OCI-LY7 (cell line): ENCODE results near the gene CAVIN3. TPM values are rescaled to one million over a fixed set of nuclear protein-coding genes. Genes with fewer than 3 reads are reported as not detected.

Source experiments
- BruUV-seq: library from RNA; stranded (reverse); fragments of 400-500 nt; replicated peaks from 2 replicates; lab custom pipeline; 2021; lab: Mats Ljungman, UMichigan
- CTCF ChIA-PET: fragments of 300-600 bp; sonication (Branson Sonifier 250); formaldehyde crosslinking; loops from one replicate; lab custom pipeline; 2022; ENCODE audit warnings: antibody characterized with exemption; ENCODE audit not compliant: unreplicated experiment; lab: Charles Lee
- POLR2A ChIA-PET: fragments of 300-600 bp; sonication (Branson Sonifier 250); formaldehyde crosslinking; loops from one replicate; lab custom pipeline; 2022; ENCODE audit warnings: antibody characterized with exemption; lab: Charles Lee
- DNase-seq: peaks from one replicate; pipeline ENCODE4 v3.0.0-alpha.2; 2015; ENCODE audit warnings: low spot score
- H2AFZ ChIP-seq: fragments of 200-600 bp; sonication (generic), shearing (Covaris generic); 2 replicates; pipeline ENCODE4 v1.6.1; 2014; ENCODE audit warnings: mild to moderate bottlenecking, antibody characterized with exemption, low read length, moderate library complexity
- H3K27ac ChIP-seq: fragments of 200-600 bp; sonication (generic); 2 replicates; pipeline ENCODE4 v1.5.1; 2014; ENCODE audit warnings: mixed run types, low read depth, mild to moderate bottlenecking, moderate library complexity, low read length, inconsistent platforms; ENCODE audit not compliant: poor library complexity, severe bottlenecking
- H3K36me3 ChIP-seq: fragments of 200-600 bp; sonication (generic); 2 replicates; pipeline ENCODE4 v1.6.1; 2014; ENCODE audit warnings: mild to moderate bottlenecking, antibody characterized with exemption, low read length, moderate library complexity, mixed read lengths; ENCODE audit not compliant: insufficient read depth
- H3K4me1 ChIP-seq: fragments of 200-600 bp; sonication (generic); 2 replicates; pipeline ENCODE4 v1.5.1; 2014; ENCODE audit warnings: mild to moderate bottlenecking, low read length; ENCODE audit not compliant: insufficient read depth, poor library complexity, severe bottlenecking
- H3K4me2 ChIP-seq: fragments of 200-600 bp; sonication (generic); 2 replicates; pipeline ENCODE4 v1.6.1; 2014; ENCODE audit warnings: mild to moderate bottlenecking, low read length
- H3K4me3 ChIP-seq: fragments of 200-600 bp; sonication (generic); 2 replicates; pipeline ENCODE4 v1.5.1; 2014; ENCODE audit warnings: mild to moderate bottlenecking, low read depth, low read length; ENCODE audit not compliant: poor library complexity, severe bottlenecking
- H3K79me2 ChIP-seq: fragments of 200-600 bp; sonication (generic); 2 replicates; pipeline ENCODE4 v1.6.1; 2016; ENCODE audit warnings: low read depth, mild to moderate bottlenecking, low read length, moderate library complexity, mixed read lengths; ENCODE audit not compliant: insufficient read depth
- H3K9me2 ChIP-seq: fragments of 200-600 bp; sonication (generic); 2 replicates; pipeline ENCODE4 v1.6.1; 2016; ENCODE audit warnings: mild to moderate bottlenecking, low read length, mixed read lengths; ENCODE audit not compliant: insufficient read depth
- H3K9me3 ChIP-seq: fragments of 200-600 bp; sonication (generic); 2 replicates; pipeline ENCODE4 v1.6.1; 2014; ENCODE audit warnings: mild to moderate bottlenecking, mixed run types, low read length, mixed read lengths
- H4K20me1 ChIP-seq: fragments of 200-600 bp; sonication (generic); 2 replicates; pipeline ENCODE4 v1.6.1; 2014; ENCODE audit warnings: mild to moderate bottlenecking, antibody characterized with exemption, low read length, moderate library complexity, mixed read lengths; ENCODE audit not compliant: insufficient read depth
- EZH2phosphoT487 ChIP-seq: fragments of 200-600 bp; sonication (generic); IDR thresholded peaks from 2 replicates; pipeline ENCODE4 v1.6.1; 2018; ENCODE audit warnings: low read depth, borderline replicate concordance, mild to moderate bottlenecking, mixed run types, antibody characterized with exemption, low read length, moderate library complexity, mixed read lengths
- intact Hi-C: fragments of 100-400 bp; cut with micrococcal nuclease; formaldehyde crosslinking; loops from one replicate; pipeline ENCODE4 v1.10.0; 2022; ENCODE audit not compliant: unreplicated experiment
- total RNA-seq, 2 experiments: library from RNA; depleted of rRNA in 1 of 2; stranded (reverse); fragments of >200 nt in 1 of 2; shearing (Covaris generic) in 1 of 2; gene quantifications; 2 replicates each; pipeline ENCODE4 v1.2.3, GENCODE V29; 2014 to 2022
- TF ChIP-seq, protein P1 (sequence below): fragments of 200-600 bp; sonication (generic); conservative IDR thresholded peaks from 2 replicates; pipeline ENCODE4 v1.5.1; 2014; ENCODE audit warnings: mild to moderate bottlenecking, antibody characterized with exemption, low read length, moderate library complexity, mixed read lengths

The CAVIN3 gene
- total RNA-seq, 2 experiments from 2014 or later, result not detected

GRCh38 chr11:6273188-6273587 is 47.1 kb downstream of the CAVIN3 start:
- ChIA-PET CTCF (no interaction called here), POLR2A (no interaction called here)
- no peaks in the 10 kb centered on the region for H3K9me2 ChIP-seq
- no peaks in the 10 kb centered on the region for H3K79me2 ChIP-seq
- no peaks in the 10 kb centered on the region for H3K36me3 ChIP-seq
- H4K20me1 ChIP-seq, result no peaks in the 10 kb centered on the region
- TF ChIP-seq, protein P1, sequence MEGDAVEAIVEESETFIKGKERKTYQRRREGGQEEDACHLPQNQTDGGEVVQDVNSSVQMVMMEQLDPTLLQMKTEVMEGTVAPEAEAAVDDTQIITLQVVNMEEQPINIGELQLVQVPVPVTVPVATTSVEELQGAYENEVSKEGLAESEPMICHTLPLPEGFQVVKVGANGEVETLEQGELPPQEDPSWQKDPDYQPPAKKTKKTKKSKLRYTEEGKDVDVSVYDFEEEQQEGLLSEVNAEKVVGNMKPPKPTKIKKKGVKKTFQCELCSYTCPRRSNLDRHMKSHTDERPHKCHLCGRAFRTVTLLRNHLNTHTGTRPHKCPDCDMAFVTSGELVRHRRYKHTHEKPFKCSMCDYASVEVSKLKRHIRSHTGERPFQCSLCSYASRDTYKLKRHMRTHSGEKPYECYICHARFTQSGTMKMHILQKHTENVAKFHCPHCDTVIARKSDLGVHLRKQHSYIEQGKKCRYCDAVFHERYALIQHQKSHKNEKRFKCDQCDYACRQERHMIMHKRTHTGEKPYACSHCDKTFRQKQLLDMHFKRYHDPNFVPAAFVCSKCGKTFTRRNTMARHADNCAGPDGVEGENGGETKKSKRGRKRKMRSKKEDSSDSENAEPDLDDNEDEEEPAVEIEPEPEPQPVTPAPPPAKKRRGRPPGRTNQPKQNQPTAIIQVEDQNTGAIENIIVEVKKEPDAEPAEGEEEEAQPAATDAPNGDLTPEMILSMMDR, result no peak
- TF ChIP-seq EZH2phosphoT487, result no peak
- BruUV-seq, result no TSS peak
- intact Hi-C loops, result no loop called here
- no peak overlapping the region for H3K27ac ChIP-seq
- DNase-seq, result no peak
- no peak overlapping the region for H2AFZ ChIP-seq
- no peaks in the 10 kb centered on the region for H3K9me3 ChIP-seq
- H3K4me2 ChIP-seq, result no peak overlapping the region
- no peaks in the 10 kb centered on the region for H3K4me1 ChIP-seq
- H3K4me3 ChIP-seq, result no peak overlapping the region

DNA sequence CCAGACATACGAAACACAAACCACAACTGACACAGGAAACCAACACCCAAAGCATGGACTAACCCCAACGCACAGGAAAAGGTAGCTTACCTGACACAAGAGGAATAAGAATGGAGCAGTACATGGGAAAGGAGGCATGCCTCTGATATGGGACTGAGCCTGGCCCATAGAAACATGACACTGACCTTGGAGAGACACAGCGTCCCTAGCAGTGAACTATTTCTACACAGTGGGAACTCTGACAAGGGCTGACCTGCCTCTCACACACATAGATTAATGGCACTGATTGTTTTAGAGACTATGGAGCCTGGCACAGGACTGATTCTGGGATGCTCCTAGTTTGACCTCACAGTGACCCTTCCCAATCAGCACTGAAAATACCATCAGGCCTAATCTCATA is 48.7 kb downstream of the CAVIN3 start:
- H3K4me2 ChIP-seq, result no peak overlapping the region
- no peak overlapping the region for H2AFZ ChIP-seq
- no peaks in the 10 kb centered on the region for H3K36me3 ChIP-seq
- DNase-seq, result no peak
- CTCF ChIA-PET, result no interaction called here
- no peak for TF ChIP-seq EZH2phosphoT487
- TF ChIP-seq, protein P1, result no peak
- no peaks in the 10 kb centered on the region for H3K79me2 ChIP-seq
- intact Hi-C loops, result no loop called here
- no peaks in the 10 kb centered on the region for H3K9me2 ChIP-seq
- H3K27ac ChIP-seq, result no peak overlapping the region
- H3K4me1 ChIP-seq, result no peaks in the 10 kb centered on the region
- H3K9me3 ChIP-seq, result no peaks in the 10 kb centered on the region
- POLR2A ChIA-PET, result no interaction called here
- H3K4me3 ChIP-seq, result no peak overlapping the region
- no peaks in the 10 kb centered on the region for H4K20me1 ChIP-seq
- BruUV-seq, result no TSS peak

DNA sequence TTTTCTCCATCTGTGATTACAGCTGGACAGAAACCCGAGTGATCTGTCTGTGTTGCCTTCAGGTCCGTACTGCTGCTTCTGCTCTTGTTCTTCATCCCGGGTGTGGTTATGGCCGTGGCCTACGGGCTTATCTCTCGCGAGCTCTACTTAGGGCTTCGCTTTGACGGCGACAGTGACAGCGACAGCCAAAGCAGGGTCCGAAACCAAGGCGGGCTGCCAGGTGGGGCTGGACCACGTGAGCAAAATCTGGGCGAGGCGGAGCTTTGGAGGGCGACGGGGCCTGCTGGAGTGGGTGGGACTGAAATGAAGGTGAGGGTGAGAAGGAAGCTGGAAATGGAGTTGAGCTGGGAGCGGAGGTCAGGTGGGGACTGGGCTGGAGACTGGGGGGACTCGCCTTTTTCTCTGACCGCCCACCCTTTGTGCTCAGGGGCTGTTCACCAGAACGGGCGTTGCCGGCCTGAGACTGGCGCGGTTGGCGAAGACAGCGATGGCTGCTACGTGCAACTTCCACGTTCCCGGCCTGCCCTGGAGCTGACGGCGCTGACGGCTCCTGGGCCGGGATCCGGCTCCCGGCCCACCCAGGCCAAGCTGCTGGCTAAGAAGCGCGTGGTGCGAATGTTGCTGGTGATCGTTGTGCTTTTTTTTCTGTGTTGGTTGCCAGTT is 49.6 kb downstream of the CAVIN3 start:
- intact Hi-C loops, result no loop called here
- H2AFZ ChIP-seq, result no peak overlapping the region
- no peaks in the 10 kb centered on the region for H3K9me3 ChIP-seq
- H3K9me2 ChIP-seq, result no peaks in the 10 kb centered on the region
- no peaks in the 10 kb centered on the region for H4K20me1 ChIP-seq
- no peaks in the 10 kb centered on the region for H3K79me2 ChIP-seq
- no peak overlapping the region for H3K27ac ChIP-seq
- no peak overlapping the region for H3K4me2 ChIP-seq
- H3K36me3 ChIP-seq, result no peaks in the 10 kb centered on the region
- H3K4me3 ChIP-seq, result no peak overlapping the region
- no peak for DNase-seq
- no TSS peak for BruUV-seq
- ChIA-PET CTCF (no interaction called here), POLR2A (no interaction called here)
- no peaks in the 10 kb centered on the region for H3K4me1 ChIP-seq
- TF ChIP-seq, protein P1, result no peak
- TF ChIP-seq EZH2phosphoT487, result no peak
